H9 (cell line): Measurements from ENCODE around the gene EPHB2. TPM values are rescaled to one million over a fixed set of nuclear protein-coding genes. Genes with fewer than 3 reads are reported as not detected.

Experiments
- DNase-seq: peaks from one replicate; pipeline ENCODE4 v3.0.0-alpha.2; 2017
- H2AFZ ChIP-seq: one replicate; pipeline ENCODE4 v1.6.1; 2013; ENCODE audit warnings: mild to moderate bottlenecking, low read length, control low read depth, moderate library complexity
- H2AK5ac ChIP-seq: 2 replicates; pipeline ENCODE4 v1.6.1; 2013; ENCODE audit warnings: low read length, control low read depth, mixed read lengths; ENCODE audit not compliant: insufficient read length
- H2BK120ac ChIP-seq: one replicate; pipeline ENCODE4 v1.6.1; 2013; ENCODE audit warnings: low read depth, mild to moderate bottlenecking, low read length, control low read depth, inconsistent platforms; ENCODE audit not compliant: poor library complexity, severe bottlenecking
- H2BK12ac ChIP-seq: 2 replicates; pipeline ENCODE4 v1.6.1; 2013; ENCODE audit warnings: low read length, control low read depth, mixed read lengths, low read depth; ENCODE audit not compliant: insufficient read length
- H2BK15ac ChIP-seq: 2 replicates; pipeline ENCODE4 v1.6.1; 2013; ENCODE audit warnings: low read depth, low read length, control low read depth
- H2BK20ac ChIP-seq: one replicate; pipeline ENCODE4 v1.6.1; 2013; ENCODE audit warnings: low read depth, mild to moderate bottlenecking, low read length, control low read depth, inconsistent platforms; ENCODE audit not compliant: poor library complexity, severe bottlenecking
- H2BK5ac ChIP-seq: 2 replicates; pipeline ENCODE4 v1.6.1; 2013; ENCODE audit warnings: low read length, control low read depth, mixed read lengths; ENCODE audit not compliant: insufficient read length
- H3K14ac ChIP-seq: 2 replicates; pipeline ENCODE4 v1.6.1; 2013; ENCODE audit warnings: low read length, control low read depth; ENCODE audit not compliant: insufficient read depth
- H3K18ac ChIP-seq: 2 replicates; pipeline ENCODE4 v1.6.1; 2013; ENCODE audit warnings: low read depth, mild to moderate bottlenecking, mixed read lengths, low read length, control low read depth; ENCODE audit not compliant: insufficient read length
- H3K23ac ChIP-seq: 2 replicates; pipeline ENCODE4 v1.6.1; 2013; ENCODE audit warnings: low read length, control low read depth, mixed read lengths, low read depth; ENCODE audit not compliant: insufficient read length
- H3K23me2 ChIP-seq: 2 replicates; pipeline ENCODE4 v1.6.1; 2013; ENCODE audit warnings: low read depth, mild to moderate bottlenecking, mixed read lengths, low read length, control low read depth; ENCODE audit not compliant: insufficient read length, poor library complexity, severe bottlenecking
- H3K27ac ChIP-seq: 2 replicates; pipeline ENCODE4 v1.5.1; 2013; ENCODE audit warnings: low read length, control low read depth, mixed read lengths, low read depth; ENCODE audit not compliant: insufficient read length
- H3K27me3 ChIP-seq: 2 replicates; pipeline ENCODE4 v1.6.1; 2013; ENCODE audit warnings: low read length, control low read depth, inconsistent platforms; ENCODE audit not compliant: insufficient read depth
- H3K4ac ChIP-seq: 2 replicates; pipeline ENCODE4 v1.6.1; 2013; ENCODE audit warnings: low read depth, mild to moderate bottlenecking, control low read depth, inconsistent platforms, low read length, moderate library complexity
- H3K4me1 ChIP-seq: 2 replicates; pipeline ENCODE4 v1.6.1; 2013; ENCODE audit warnings: low read length, control low read depth, inconsistent platforms; ENCODE audit not compliant: insufficient read depth
- H3K4me2 ChIP-seq: 2 replicates; pipeline ENCODE4 v1.6.1; 2013; ENCODE audit warnings: low read length, control low read depth, mixed read lengths; ENCODE audit not compliant: insufficient read length, insufficient read depth
- H3K56ac ChIP-seq: 2 replicates; pipeline ENCODE4 v1.6.1; 2013; ENCODE audit warnings: low read depth, mild to moderate bottlenecking, mixed read lengths, low read length, control low read depth; ENCODE audit not compliant: insufficient read length
- H3K79me1 ChIP-seq: 2 replicates; pipeline ENCODE4 v1.6.1; 2013; ENCODE audit warnings: low read depth, mild to moderate bottlenecking, moderate library complexity, low read length, control low read depth, inconsistent platforms; ENCODE audit not compliant: insufficient read depth, poor library complexity, severe bottlenecking
- H3K79me2 ChIP-seq: 2 replicates; pipeline ENCODE4 v1.6.1; 2013; ENCODE audit warnings: low read length, control low read depth, inconsistent platforms; ENCODE audit not compliant: insufficient read depth
- H3K9ac ChIP-seq: 2 replicates; pipeline ENCODE4 v1.6.1; 2013; ENCODE audit warnings: low read length, control low read depth, mixed read lengths; ENCODE audit not compliant: insufficient read length; ENCODE audit errors: extremely low read depth
- H3K9me3 ChIP-seq: one replicate; pipeline ENCODE4 v1.6.1; 2013; ENCODE audit warnings: low read depth, low read length, inconsistent platforms; ENCODE audit not compliant: control insufficient read depth
- H3T11ph ChIP-seq: one replicate; pipeline ENCODE4 v1.6.1; 2013; ENCODE audit warnings: mild to moderate bottlenecking, low read length, control low read depth, inconsistent platforms
- H4K20me1 ChIP-seq: one replicate; pipeline ENCODE4 v1.6.1; 2013; ENCODE audit not compliant: control insufficient read depth, insufficient read length, insufficient read depth
- H4K5ac ChIP-seq: 2 replicates; pipeline ENCODE4 v1.6.1; 2013; ENCODE audit warnings: low read depth, mild to moderate bottlenecking, mixed read lengths, low read length, control low read depth; ENCODE audit not compliant: insufficient read length
- H4K8ac ChIP-seq: replicated peaks from 2 replicates; pipeline ENCODE4 v1.6.1; 2013; ENCODE audit warnings: low read length, control low read depth, mixed read lengths, low read depth; ENCODE audit not compliant: insufficient read length
- H4K91ac ChIP-seq: 2 replicates; pipeline ENCODE4 v1.6.1; 2013; ENCODE audit warnings: low read depth, mild to moderate bottlenecking, moderate library complexity, mixed read lengths, low read length, control low read depth; ENCODE audit not compliant: insufficient read length
- H3K27ac Mint-ChIP-seq, 3 experiments: 2 replicates in 2 of 3; 3 replicates in 1 of 3; pipeline ENCODE4 v1.8.0; 2020 to 2021; ENCODE audit warnings: mixed read lengths in 3 of 3, mild to moderate bottlenecking in 1 of 3, moderate library complexity in 1 of 3
- H3K27me3 Mint-ChIP-seq: 2 replicates; pipeline ENCODE4 v1.8.0; 2021; ENCODE audit warnings: low read depth, mild to moderate bottlenecking, moderate library complexity, mixed read lengths
- H3K36me3 Mint-ChIP-seq, 3 experiments: 2 replicates in 2 of 3; 3 replicates in 1 of 3; pipeline ENCODE4 v1.8.0; 2020 to 2021; ENCODE audit warnings: low read depth in 3 of 3, mixed read lengths in 3 of 3; ENCODE audit not compliant: insufficient read depth in 1 of 3
- H3K4me1 Mint-ChIP-seq, 2 experiments: 2 replicates each; pipeline ENCODE4 v1.8.0; 2020; ENCODE audit warnings: mixed read lengths in 2 of 2
- H3K4me3 Mint-ChIP-seq, 2 experiments: 2 replicates in 1 of 2; 3 replicates in 1 of 2; pipeline ENCODE4 v1.8.0; 2020 to 2021; ENCODE audit warnings: mild to moderate bottlenecking in 2 of 2, mixed read lengths in 2 of 2, moderate library complexity in 1 of 2
- H3K9me3 Mint-ChIP-seq, 2 experiments: 2 replicates in 1 of 2; 3 replicates in 1 of 2; pipeline ENCODE4 v1.8.0; 2020; ENCODE audit warnings: mild to moderate bottlenecking in 2 of 2, mixed read lengths in 2 of 2, moderate library complexity in 1 of 2
- WGBS: extraction: QIAGEN DNeasy Blood & Tissue Kit; methylation state at CpG from one replicate; pipeline ENCODE4 v1.1.7; 2013; ENCODE audit warnings: missing lambda C conversion rate, low lambda C conversion rate, mixed read lengths; ENCODE audit not compliant: insufficient read length; ENCODE audit errors: extremely low coverage; 5-methylcytosine and 5-hydroxymethylcytosine counted together
- total RNA-seq: library from RNA; stranded (reverse); gene quantifications from 2 replicates; pipeline ENCODE4 v1.2.1, GENCODE V29; 2021
- TF ChIP-seq, protein P1 (sequence below): fragments of 200-600 bp; sonication (generic); conservative IDR thresholded peaks from 3 replicates; pipeline ENCODE4 v1.8.0; 2021; ENCODE audit warnings: antibody characterized with exemption, mild to moderate bottlenecking

EPHB2 gene
- total RNA-seq, 1 experiment from 2014 or later = 9.5 TPM

GRCh38 chr1:22920026-22920733 lies 209.5 kb downstream of the EPHB2 start:
- Histone ChIP-seq H2AFZ (no peak overlapping the region), H3K4me1 (no peaks in the 10 kb centered on the region), H2BK5ac (no peak overlapping the region), H2AK5ac (no peak overlapping the region), H4K20me1 (no peaks in the 10 kb centered on the region), H2BK12ac (no peak overlapping the region), H3K4ac (no peak overlapping the region), H3K27me3 (no peaks in the 10 kb centered on the region), H3K9me3 (no peaks in the 10 kb centered on the region), H2BK15ac (no peak overlapping the region), H3K4me2 (no peak overlapping the region), H4K91ac (no peak overlapping the region), H3K9ac (no peak overlapping the region), H4K8ac (no peak overlapping the region), H3K56ac (no peak overlapping the region), H3K23me2 (no peaks in the 10 kb centered on the region), H4K5ac (no peak overlapping the region), H2BK120ac (no peak overlapping the region), H2BK20ac (no peak overlapping the region), H3K79me2 (no peaks in the 10 kb centered on the region), H3K79me1 (no peaks in the 10 kb centered on the region), H3K27ac (no peak overlapping the region), H3K18ac (no peak overlapping the region), H3K14ac (no peak overlapping the region), H3T11ph (no peak overlapping the region), H3K23ac (no peak overlapping the region)
- no CpG with 5 or more reads among the region's 6 CpGs for whole genome bisulfite sequencing
- H3K4me1 Mint-ChIP-seq = peaks cover 8 to 16% of the 10 kb centered on the region in 2 experiments
- no peak for DNase-seq
- H3K36me3 Mint-ChIP-seq = no peaks in the 10 kb centered on the region
- no peaks in the 10 kb centered on the region for H3K9me3 Mint-ChIP-seq
- no peaks in the 10 kb centered on the region; the same call in none of the 2 replicates for H3K27me3 Mint-ChIP-seq
- H3K4me3 Mint-ChIP-seq = no peak overlapping the region
- H3K27ac Mint-ChIP-seq = no peak overlapping the region; a peak in 1 of 7 replicates
- TF ChIP-seq, protein P1, sequence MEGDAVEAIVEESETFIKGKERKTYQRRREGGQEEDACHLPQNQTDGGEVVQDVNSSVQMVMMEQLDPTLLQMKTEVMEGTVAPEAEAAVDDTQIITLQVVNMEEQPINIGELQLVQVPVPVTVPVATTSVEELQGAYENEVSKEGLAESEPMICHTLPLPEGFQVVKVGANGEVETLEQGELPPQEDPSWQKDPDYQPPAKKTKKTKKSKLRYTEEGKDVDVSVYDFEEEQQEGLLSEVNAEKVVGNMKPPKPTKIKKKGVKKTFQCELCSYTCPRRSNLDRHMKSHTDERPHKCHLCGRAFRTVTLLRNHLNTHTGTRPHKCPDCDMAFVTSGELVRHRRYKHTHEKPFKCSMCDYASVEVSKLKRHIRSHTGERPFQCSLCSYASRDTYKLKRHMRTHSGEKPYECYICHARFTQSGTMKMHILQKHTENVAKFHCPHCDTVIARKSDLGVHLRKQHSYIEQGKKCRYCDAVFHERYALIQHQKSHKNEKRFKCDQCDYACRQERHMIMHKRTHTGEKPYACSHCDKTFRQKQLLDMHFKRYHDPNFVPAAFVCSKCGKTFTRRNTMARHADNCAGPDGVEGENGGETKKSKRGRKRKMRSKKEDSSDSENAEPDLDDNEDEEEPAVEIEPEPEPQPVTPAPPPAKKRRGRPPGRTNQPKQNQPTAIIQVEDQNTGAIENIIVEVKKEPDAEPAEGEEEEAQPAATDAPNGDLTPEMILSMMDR = no peak
